ENCODE results near the gene TSC1.
A peak's percentile ranks its signal among the peaks of the same experiment; 100 is the strongest.

TSC1 gene

DNA sequence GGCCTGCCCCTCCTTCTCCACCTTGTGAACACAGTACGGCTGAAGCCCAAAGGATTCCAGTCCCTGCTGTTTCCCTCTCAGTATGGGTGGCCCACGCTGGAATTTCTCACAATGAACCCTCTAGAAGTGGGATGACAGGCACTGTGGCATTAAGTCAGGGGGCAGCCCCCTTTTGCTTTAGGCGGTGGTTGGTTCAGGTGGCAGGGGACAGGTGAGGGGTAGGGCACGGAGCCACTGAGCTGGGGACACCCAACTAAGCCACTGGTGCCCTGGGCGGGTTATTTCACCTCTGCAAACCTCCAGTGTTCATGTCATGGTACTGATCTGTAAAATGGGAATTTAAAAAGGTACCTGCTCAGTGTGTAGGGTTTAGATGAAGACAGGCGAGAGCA lies 58.1 kb downstream of the TSC1 start:
- no peak for DNase-seq

DNA sequence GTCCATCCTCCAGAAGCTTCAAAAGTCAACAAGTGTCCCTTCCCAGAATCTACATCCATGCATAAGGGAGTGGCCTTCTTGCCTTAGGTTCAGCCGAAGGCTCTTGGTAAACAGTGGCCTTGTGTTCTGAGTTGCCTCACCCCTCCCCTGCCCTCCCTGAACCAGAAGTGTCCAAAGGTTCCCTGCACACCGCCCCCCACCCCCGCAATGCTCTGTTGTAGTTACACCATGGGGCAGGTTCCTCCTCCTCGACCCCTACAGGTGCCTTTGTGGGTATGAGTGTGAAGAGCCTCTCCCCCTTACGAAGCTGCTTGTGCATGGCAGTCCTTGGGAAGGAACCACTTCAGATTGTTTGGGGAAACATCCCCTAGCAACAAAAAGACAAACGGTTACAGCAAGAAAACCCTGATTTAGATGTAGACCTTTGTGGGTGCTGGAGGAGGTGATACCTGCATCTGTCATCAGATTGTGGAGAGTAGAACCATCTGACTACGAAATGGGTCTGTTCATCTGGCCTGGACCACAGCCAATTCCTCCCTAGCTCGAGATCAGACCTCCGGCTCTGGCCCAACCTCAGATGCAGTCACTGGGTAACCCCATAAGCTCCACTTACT lies 58.6 kb downstream of the TSC1 start:
- no peak for DNase-seq

DNA sequence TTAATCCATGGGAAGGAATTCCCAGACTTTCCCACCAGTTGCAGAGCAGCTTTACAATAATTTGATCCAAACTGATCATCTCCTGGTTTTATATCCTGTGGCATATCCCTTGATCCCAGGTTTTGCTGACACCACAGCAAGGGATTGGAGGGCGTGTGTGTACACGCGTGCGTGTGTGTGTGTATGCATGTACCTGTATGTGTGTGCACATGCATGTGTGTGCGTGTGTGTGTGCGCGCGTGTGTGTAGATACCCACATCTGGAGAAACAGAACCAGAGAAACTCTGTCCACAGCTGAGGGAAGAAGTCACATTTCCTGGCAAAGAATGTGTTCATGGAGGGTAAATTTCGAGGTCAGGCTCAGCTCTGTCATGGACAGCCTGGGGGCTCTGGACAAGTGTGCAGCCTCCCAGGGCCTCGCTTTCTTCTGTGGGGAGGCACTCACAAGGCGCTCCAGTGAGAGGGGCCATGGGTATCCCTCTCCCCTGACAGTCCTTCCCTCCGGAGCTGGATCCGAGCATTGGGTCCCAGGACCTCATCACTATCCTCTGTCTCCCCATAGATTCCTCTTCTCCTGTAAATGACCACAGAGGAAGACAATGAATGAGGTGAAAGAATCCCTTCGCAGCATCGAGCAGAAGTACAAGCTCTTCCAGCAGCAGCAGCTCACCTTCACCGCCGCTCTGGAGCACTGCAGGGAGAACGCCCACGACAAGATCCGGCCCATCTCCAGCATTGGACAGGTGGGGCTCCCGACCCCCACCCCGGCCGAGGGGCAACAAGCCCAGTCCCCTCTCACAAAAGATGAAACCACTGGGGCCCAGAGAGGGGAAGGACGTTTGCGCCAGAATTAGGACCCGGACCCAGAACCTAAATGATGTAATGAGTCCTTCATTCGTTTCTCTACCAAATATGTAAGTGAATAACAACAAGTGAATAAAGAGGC lies 60.8 kb downstream of the TSC1 start:
- no peak for DNase-seq

- DNase-seq, result no peak
These were observed 61.8 kb downstream of the TSC1 start for GRCh38 chr9:132882616-132883015.

- DNase-seq, result peak; percentile 11
These were observed 62.6 kb downstream of the TSC1 start for GRCh38 chr9:132881826-132882225.

DNA sequence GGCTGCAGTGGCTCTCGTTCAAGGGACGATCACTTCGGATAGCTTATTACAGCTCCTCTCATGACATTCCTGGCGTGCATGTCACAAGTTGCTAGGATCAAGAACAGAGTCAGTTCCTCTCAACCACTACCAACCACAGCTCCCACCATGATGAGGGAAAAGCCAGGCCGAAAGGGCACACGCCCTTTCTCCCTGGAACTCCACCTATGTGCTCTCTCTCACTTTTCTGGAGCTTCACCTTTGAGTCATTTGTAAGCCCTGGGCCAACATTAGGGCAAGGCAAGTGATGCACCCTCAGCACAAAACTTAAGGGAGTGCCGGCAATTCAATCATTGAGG lies 64.1 kb downstream of the TSC1 start:
- DNase-seq, result no peak

GRCh38 chr9:132879457-132880323 lies 64.7 kb downstream of the TSC1 start:
- peak; percentile 17 for DNase-seq

DNA sequence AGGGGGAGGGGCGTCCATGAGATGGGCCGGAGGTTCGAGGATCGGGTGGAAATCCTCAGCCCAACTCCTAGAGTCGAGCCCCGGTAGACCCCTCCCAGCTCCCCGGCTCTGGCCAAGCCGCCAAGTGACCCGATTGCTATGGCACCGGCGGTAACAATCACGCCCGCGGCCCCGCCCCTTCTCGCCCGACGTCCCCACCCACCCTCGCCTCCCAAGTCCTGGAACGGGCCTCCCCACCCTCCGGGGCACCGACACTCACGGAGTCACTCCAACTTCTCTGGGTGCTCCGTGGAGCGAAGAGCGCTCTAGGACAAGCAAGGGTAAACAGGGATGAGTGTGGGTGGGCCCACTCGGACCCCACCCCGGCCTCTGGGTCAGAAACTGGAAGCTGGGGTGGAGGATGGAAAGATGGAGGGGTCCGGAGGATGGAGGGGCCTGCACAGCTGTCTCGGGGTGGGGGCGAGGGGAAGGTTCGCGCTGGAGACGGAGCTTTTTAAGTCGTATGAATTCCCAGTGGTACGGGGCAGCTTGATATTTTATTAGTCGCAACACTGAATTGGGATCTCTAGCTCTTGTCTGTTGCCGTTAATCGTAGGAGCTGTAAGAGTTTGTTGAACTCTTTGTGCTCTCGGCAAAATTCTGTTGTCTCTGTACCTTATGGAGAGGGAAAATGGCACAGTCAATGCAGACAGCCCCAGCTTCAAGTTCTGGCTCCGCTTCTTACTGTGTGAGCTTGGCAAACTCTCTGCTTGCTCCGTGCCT lies 65.5 kb downstream of the TSC1 start, which contains the start of gene SPACA9:
Gene SPACA9 (plus strand): TSS at position 204 of the 762 bp plus-strand sequence. CDS start 5,050 bp downstream, outside the sequence.
- DNase-seq, result peak; percentile 43

GRCh38 chr9:132877824-132878694 lies 66.4 kb downstream of the TSC1 start, which contains the start of gene AK8:
AK8 (minus strand) TSS chr9:132878284; CDS start chr9:132878255, 29 bp downstream.
- peak; percentile 79 for DNase-seq

- no peak for DNase-seq
These were observed 67.0 kb downstream of the TSC1 start for GRCh38 chr9:132877458-132877823.

GRCh38 chr9:132876849-132877248 lies 67.6 kb downstream of the TSC1 start:
- no peak for DNase-seq

- no peak for DNase-seq
These were observed 69.3 kb downstream of the TSC1 start for GRCh38 chr9:132875159-132875558.

GRCh38 chr9:132873403-132873802 lies 71.0 kb downstream of the TSC1 start:
- DNase-seq, result peak; percentile 40

GRCh38 chr9:132869266-132869665 lies 75.2 kb downstream of the TSC1 start:
- DNase-seq, result no peak

- no peak for DNase-seq
These were observed 77.5 kb downstream of the TSC1 start for GRCh38 chr9:132866898-132867297.

- no peak for DNase-seq
These were observed 79.7 kb downstream of the TSC1 start for GRCh38 chr9:132864691-132865090.

DNA sequence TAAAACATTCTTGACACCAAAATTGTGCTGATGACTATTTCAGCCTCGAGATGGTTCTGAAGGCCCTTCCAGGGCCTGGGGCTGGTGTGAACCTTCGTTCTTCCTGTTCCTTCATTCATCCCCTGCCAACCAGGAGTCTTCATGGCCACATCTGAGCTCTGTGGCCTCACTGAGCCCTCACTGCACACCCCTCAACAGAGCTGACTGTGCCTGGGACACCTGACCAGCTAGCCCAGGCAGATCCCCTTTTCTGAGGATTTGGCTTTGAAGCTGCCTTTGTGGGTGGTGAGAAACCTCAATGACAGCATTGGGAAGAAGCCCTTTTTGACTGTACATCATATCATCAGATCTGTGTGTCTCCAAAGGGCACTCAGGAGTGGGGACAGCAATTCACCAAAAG lies 80.1 kb downstream of the TSC1 start:
- DNase-seq, result no peak

DNA sequence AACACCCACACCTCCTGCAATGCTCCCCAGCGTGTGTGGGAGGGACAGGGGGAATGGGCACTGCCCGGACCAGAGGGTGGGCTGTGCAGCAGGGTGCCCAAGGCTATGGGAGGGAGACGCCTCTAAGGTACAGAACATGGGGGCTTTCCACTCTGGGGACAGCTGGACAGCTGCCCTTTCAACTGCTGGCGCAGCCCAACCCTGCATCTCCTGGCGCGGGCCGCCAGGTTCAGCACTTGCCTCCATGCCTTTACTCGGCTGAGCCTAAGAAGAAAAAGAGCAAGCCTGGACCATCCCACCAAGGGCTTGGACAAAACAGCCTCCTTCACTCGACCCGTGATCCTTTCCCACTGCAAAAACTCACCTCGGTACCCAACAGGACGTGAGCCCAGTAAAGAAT lies 81.3 kb downstream of the TSC1 start:
- DNase-seq, result no peak

- DNase-seq, result no peak
These were observed 81.9 kb downstream of the TSC1 start for GRCh38 chr9:132862533-132862932.

GRCh38 chr9:132861666-132862065 lies 82.8 kb downstream of the TSC1 start:
- DNase-seq, result no peak

DNA sequence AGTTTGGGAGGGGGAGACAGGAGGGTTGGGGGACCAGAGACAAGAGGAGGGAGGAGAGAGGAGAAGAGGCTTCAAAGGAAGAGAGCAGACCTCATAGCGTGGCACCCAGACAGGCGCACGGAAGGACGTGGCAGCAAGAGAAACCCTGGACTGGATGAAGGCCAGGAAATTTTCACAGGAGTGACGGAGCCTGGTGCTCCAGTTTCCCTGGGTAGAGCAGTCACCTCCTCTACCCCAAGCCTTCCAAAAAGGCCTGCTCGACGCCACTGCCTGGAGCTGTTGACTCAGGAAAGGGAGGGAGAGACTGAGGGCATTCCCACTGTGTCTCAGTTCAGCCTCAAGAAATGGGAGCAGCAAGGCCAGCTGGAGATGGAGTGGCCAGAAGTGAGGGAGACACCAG lies 85.7 kb downstream of the TSC1 start:
- no peak for DNase-seq

Data from activated CD4-positive, alpha-beta T cell treated with anti-CD3 and anti-CD28 coated beads, Interleukin-10, Interleukin-2, amounts not matched to agents 100 ng/mL and 50 ng/mL, durations not matched to agents 16 hours and 8 hours (primary cell).